GM12891 (cell line): ENCODE results near the gene LANCL1.

Experiments used
- DNase-seq: peaks from one replicate; pipeline ENCODE4 v3.0.0; 2011; ENCODE audit warnings: low spot score; ENCODE audit not compliant: insufficient read length
- FAIRE-seq: peaks from 2 replicates; lab custom pipeline; 2011; peaks lifted over from hg19 to GRCh38; lab: Jason Lieb, UNC
- PAX5 ChIP-seq: IDR thresholded peaks from 2 replicates; pipeline ENCODE4 v1.6.1; 2011; ENCODE audit warnings: low read length, moderate library complexity, mild to moderate bottlenecking; ENCODE audit not compliant: insufficient read depth, severe bottlenecking
- POLR2A ChIP-seq: IDR thresholded peaks from 2 replicates; pipeline ENCODE4 v1.6.1; 2011; ENCODE audit warnings: low read depth, low read length, control low read depth
- POLR2AphosphoS5 ChIP-seq: IDR thresholded peaks from 2 replicates; pipeline ENCODE4 v1.6.1; 2011; ENCODE audit warnings: low read depth, low read length, control low read depth
- POU2F2 ChIP-seq: IDR thresholded peaks from 2 replicates; pipeline ENCODE4 v1.6.1; 2011; ENCODE audit warnings: low read depth, mild to moderate bottlenecking, control low read depth, low read length, moderate library complexity
- SPI1 ChIP-seq: IDR thresholded peaks from 2 replicates; pipeline ENCODE4 v1.6.1; 2011; ENCODE audit warnings: low read depth, low read length, control low read depth
- TAF1 ChIP-seq: IDR thresholded peaks from 2 replicates; pipeline ENCODE4 v1.6.1; 2011; ENCODE audit warnings: low read depth, low read length, control low read depth

Gene LANCL1

DNA sequence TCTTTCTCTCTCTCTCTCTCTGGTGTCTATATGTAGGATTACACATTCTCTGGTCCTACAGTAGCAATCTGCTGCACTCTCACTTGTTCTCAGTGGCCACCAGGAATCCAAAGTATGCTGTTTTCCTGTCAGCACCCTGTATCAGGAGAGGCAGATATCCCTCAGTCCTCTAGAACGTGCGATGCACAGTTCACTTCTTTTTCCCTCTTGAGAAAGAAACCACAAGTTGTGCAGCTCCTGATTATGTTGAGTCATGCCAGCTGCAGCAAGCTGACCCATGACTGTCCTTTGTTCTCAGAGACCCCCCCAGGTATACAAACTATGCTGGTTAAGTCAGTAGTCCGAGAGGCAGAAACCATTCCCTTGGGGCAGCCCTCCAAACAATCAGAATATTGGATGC is 54.6 kb downstream of the LANCL1 start:
- TF ChIP-seq POLR2A: no peak
- no peak for TF ChIP-seq PAX5
- no peak for TF ChIP-seq SPI1
- no peak for TF ChIP-seq POU2F2
- TF ChIP-seq TAF1: no peak
- no peak for TF ChIP-seq POLR2AphosphoS5
- DNase-seq (no peak), FAIRE-seq (no peak)

DNA sequence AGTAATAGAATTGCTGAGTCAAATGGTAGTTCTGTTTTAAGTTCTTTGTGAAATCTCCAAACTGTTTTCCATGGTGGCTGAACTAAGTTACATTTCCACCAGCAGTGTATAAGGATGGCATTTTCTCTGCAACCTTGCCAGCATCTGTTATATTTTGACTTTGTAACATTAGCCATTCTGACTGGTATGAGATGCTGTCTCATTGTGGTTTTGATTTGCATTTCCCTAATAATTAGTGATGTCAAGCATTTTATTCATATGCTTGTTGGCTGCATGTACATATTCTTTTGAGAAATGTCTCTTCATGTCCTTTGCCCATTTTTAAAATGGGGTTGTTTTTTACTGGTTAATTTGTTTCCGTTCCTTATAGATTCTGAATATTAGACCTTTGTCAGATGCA is 63.9 kb downstream of the LANCL1 start:
- FAIRE-seq (no peak), DNase-seq (no peak)
- no peak for TF ChIP-seq POU2F2
- TF ChIP-seq TAF1: no peak
- TF ChIP-seq PAX5: no peak
- no peak for TF ChIP-seq SPI1
- no peak for TF ChIP-seq POLR2AphosphoS5
- TF ChIP-seq POLR2A: no peak

DNA sequence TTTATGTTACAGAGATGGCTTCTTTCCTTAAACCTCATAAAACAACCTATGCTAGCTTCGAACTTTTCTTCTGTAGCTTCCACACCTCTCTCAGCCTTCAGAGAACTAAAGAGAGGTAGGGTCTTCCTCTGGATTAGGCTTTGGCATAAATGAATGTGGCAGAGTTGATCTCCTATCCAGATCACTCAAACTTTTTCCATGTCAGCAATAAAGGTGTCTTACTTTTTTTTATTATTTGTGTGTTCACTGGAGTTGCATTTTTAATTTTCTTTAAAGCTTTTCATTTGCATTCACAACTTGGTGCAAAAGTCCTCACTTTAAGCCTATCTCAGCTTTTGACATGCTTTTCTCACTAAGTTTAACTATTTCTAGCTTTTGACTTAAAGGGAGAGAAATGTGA is 66.0 kb downstream of the LANCL1 start:
- FAIRE-seq: no peak
- TF ChIP-seq TAF1 (no peak), SPI1 (no peak), POU2F2 (no peak), PAX5 (no peak), POLR2A (no peak), POLR2AphosphoS5 (no peak)
- DNase-seq: no peak

DNA sequence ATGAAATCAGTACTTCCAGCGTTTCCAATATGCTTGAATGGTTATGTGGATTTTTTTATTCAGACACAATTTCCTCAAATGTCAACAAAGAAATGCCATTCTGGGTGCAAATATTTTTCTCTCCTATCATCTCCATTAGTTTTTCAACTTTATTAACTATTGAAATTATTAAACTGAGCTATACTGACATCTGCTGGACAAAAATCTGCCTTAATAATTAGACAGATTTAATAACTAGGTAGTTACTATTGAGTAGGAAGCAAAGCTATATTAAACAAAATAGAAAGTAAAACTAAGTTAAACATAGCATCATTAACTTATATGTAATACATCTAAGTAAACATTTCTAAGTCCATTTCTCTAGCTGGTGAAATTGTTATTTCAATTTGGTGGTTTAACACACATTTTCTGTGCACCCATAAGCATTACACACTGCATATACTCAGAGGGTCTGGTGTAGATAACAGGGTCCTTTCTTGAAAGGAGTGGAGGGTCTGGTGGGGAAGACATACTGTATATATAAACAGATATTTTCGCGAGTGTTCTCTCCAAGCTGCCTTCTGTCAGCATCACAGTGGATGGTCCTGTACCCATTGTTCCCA is 77.0 kb downstream of the LANCL1 start:
- FAIRE-seq (no peak), DNase-seq (no peak)
- no peak for TF ChIP-seq POLR2A
- no peak for TF ChIP-seq POLR2AphosphoS5
- no peak for TF ChIP-seq TAF1
- no peak for TF ChIP-seq POU2F2
- no peak for TF ChIP-seq PAX5
- TF ChIP-seq SPI1: no peak

DNA sequence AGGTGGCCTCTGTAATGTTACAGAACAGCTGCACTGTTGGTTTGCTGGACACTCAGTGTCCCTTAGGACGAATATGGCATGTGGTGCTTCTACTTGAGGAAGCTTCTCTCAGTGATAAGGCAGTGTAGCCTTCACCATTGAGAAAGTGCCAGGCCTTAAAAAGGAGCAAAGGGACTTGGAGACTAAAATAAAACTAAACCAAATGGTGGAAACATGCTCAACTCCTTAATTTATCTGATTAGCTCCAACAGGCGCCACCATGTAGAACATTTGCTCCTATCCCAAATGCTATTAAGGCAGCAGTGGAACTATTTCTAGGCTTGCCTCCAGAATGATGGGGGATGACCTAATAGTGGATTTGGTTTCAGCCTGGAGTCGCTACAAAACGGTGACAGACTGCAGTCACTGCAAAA is 84.1 kb downstream of the LANCL1 start:
- DNase-seq: no peak
- TF ChIP-seq POU2F2 (no peak), POLR2AphosphoS5 (no peak), PAX5 (no peak), SPI1 (no peak), TAF1 (no peak), POLR2A (no peak)
- no peak for FAIRE-seq

DNA sequence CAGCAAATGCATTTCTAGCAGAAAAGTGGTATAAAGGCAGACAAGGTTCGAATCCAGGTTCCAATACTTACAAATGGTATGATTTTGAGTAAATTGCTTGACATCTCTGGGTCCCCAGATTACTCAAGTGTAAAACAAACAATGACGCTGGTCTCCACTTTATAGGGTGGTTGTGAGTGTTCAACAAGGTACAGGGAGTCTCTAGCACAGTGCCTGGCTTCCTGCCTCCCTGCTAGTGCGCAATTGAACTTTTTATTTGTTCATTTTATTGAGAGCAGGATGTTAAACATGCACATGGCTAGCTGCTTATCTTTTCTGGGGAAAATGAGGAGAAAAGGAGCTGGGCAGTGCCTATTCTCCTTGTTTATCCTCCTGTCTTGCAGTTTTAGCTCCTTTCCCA is 86.7 kb downstream of the LANCL1 start:
- FAIRE-seq (no peak), DNase-seq (no peak)
- TF ChIP-seq POU2F2: no peak
- no peak for TF ChIP-seq SPI1
- TF ChIP-seq POLR2A: no peak
- TF ChIP-seq PAX5: no peak
- TF ChIP-seq TAF1: no peak
- no peak for TF ChIP-seq POLR2AphosphoS5

DNA sequence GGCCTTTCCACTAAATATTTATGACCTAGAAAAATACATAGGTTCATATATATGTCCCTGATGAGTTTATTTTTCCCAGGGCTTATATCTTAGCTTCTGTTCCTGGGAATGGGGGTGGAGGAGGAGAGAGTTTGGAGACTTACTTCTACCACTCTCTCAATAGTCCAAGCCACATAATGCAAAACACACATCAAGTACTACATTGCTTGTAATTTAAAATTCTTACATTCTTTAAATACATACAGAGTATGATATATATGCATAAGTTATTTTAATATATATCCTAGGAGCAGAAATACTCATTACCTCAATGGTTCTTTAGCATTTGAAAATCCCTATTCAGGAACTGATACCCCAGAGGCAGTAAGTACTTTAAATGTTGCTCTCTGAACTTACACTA is 88.4 kb downstream of the LANCL1 start:
- no peak for FAIRE-seq
- TF ChIP-seq SPI1 (no peak), TAF1 (no peak), PAX5 (no peak), POU2F2 (no peak), POLR2A (no peak), POLR2AphosphoS5 (no peak)
- DNase-seq: no peak

DNA sequence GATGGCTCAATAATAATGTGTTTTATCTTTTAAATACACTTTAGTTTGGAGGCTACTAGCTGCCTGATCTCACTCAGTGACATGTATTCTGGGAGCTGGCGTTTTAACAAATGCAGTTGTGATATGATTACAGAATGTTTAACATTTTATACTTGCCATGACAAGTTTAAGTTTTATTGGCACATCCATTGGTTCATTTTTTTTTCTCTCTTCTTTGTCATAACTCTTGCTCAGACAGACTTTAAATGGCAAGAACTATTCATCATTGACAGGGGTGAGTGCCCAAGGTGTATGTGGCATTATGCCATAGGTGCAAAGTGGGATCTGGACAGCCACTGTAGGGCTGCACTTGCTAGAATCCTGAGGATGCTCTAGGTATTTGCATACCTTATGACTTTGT is 89.5 kb downstream of the LANCL1 start:
- FAIRE-seq: no peak
- TF ChIP-seq POLR2AphosphoS5: no peak
- TF ChIP-seq TAF1: no peak
- TF ChIP-seq SPI1: no peak
- TF ChIP-seq POLR2A: no peak
- TF ChIP-seq POU2F2: no peak
- TF ChIP-seq PAX5: no peak
- DNase-seq: no peak
